Stimulated activated CD4-positive, alpha-beta T cell treated with anti-CD3 and anti-CD28 coated beads, TNF-alpha, amount 100 ng/mL, for 48 hours (primary cell): Measurements from ENCODE around the gene SLC1A3.

Experiments
- DNase-seq, 3 donors: peaks; one replicate each; pipeline ENCODE4 v3.0.0-alpha.2; 2020; ENCODE audit warnings: low read depth in 3 of 3

Gene SLC1A3

GRCh38 chr5:36599986-36600779 is 6.2 kb upstream of the SLC1A3 start:
- no peak for DNase-seq

GRCh38 chr5:36600917-36601527 is 5.4 kb upstream of the SLC1A3 start:
- DNase-seq: no peak

- no peak for DNase-seq
Measured at GRCh38 chr5:36602704-36603321, 3.6 kb upstream of the SLC1A3 start.

- DNase-seq: no peak
Measured at GRCh38 chr5:36605241-36605640, 1.2 kb upstream of the SLC1A3 start.

GRCh38 chr5:36606036-36606427 is 374 bp upstream of the SLC1A3 start:
- DNase-seq: no peak

GRCh38 chr5:36607114-36607571 is 737 bp downstream of the SLC1A3 start:
- DNase-seq: no peak

- DNase-seq: no peak
Measured at GRCh38 chr5:36607838-36608783, 1.7 kb downstream of the SLC1A3 start.

- no peak for DNase-seq
Measured at GRCh38 chr5:36610621-36611020, 4.2 kb downstream of the SLC1A3 start.

GRCh38 chr5:36611520-36612274 is 5.3 kb downstream of the SLC1A3 start:
- DNase-seq: no peak

GRCh38 chr5:36613241-36613640 is 6.8 kb downstream of the SLC1A3 start:
- no peak for DNase-seq

GRCh38 chr5:36613771-36614656 is 7.6 kb downstream of the SLC1A3 start:
- DNase-seq: no peak

GRCh38 chr5:36614657-36615308 is 8.4 kb downstream of the SLC1A3 start:
- no peak for DNase-seq

- no peak for DNase-seq
Measured at GRCh38 chr5:36619012-36619635, 12.7 kb downstream of the SLC1A3 start.

GRCh38 chr5:36621985-36622384 is 15.6 kb downstream of the SLC1A3 start:
- no peak for DNase-seq

GRCh38 chr5:36623832-36624231 is 17.4 kb downstream of the SLC1A3 start:
- DNase-seq: no peak

GRCh38 chr5:36624277-36624676 is 17.9 kb downstream of the SLC1A3 start:
- DNase-seq: no peak

- DNase-seq: no peak
Measured at GRCh38 chr5:36628695-36629094, 22.3 kb downstream of the SLC1A3 start.

- no peak for DNase-seq
Measured at GRCh38 chr5:36629729-36630128, 23.3 kb downstream of the SLC1A3 start.
